ENCODE results near the gene GNA14. TPM values are rescaled to one million over a fixed set of nuclear protein-coding genes. Genes with fewer than 3 reads are reported as not detected.
"Not testable (repeated sequence)": the region's sequence is repeated elsewhere in the genome, so short reads cannot be mapped to it uniquely, and the experiment has no call there.

GNA14 gene
- total and polyA plus RNA-seq, 8 donors, result 4.3 to 12.8 (median 10.1) TPM

DNA sequence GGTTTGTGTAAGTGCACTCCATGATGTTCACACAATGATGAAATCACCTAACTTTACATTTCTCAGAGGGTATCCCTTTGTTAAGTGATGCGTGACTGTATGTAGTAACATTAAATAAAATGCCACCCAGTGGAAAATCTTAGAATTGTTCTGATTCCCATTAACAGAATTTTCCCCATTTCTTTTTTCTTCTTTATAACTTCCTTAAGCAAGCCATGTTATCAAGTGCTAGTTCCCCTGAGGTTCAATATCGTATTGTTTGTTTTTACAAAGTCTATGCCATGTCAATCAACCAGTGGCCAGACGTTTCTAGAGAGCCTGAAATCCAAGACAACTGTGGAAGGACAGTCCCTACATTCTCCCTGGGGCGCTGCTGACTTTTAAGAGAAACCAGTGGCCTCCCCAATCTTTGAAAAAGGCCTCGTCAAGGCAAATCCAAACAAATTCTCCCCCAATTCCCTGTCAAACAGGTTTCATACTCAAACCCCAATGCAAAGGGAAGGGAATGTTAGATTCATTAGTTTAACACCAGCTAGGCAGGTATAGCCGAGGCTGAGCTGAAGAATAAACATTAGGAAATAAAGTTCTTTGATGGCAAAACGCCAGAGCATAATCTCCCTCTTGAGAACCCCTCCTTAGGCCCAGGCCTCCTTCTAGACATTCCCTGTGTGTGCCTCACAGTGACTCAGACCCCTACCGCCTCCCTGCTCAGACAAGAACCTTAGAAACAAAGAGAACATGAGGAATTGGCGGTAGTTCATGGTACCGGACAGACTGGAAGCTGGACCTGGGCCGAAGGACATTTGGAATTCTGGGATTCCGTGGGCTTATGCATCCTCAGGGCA, 198.7 kb downstream of the GNA14 start:
- TF ChIP-seq, protein P1, sequence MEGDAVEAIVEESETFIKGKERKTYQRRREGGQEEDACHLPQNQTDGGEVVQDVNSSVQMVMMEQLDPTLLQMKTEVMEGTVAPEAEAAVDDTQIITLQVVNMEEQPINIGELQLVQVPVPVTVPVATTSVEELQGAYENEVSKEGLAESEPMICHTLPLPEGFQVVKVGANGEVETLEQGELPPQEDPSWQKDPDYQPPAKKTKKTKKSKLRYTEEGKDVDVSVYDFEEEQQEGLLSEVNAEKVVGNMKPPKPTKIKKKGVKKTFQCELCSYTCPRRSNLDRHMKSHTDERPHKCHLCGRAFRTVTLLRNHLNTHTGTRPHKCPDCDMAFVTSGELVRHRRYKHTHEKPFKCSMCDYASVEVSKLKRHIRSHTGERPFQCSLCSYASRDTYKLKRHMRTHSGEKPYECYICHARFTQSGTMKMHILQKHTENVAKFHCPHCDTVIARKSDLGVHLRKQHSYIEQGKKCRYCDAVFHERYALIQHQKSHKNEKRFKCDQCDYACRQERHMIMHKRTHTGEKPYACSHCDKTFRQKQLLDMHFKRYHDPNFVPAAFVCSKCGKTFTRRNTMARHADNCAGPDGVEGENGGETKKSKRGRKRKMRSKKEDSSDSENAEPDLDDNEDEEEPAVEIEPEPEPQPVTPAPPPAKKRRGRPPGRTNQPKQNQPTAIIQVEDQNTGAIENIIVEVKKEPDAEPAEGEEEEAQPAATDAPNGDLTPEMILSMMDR (IDR thresholded peaks at IDR 0.05), result no peak
- ATAC-seq, result peak; percentile 94
- H3K27ac ChIP-seq, result peak overlapping the region in 1 of 2 donors; percentile 53
- H3K4me1 ChIP-seq, result peaks cover 0 to 6% of the 10 kb centered on the region in 2 donors
- peak in 3 of 4 donors; percentile 31 to 75 (median 54) for DNase-seq
- intact Hi-C loops (cut with DNase I), result loop anchor here in 1 of 2 donors (10.0 kb wide), 1 partner anchor 305 kb away; no protein-coding TSS in a partner anchor
- no peaks in the 10 kb centered on the region for H3K9me3 ChIP-seq
- H3K27me3 ChIP-seq, result no peaks in the 10 kb centered on the region
- no peak overlapping the region for H3K4me3 ChIP-seq
- no peaks in the 10 kb centered on the region for H3K36me3 ChIP-seq

DNA sequence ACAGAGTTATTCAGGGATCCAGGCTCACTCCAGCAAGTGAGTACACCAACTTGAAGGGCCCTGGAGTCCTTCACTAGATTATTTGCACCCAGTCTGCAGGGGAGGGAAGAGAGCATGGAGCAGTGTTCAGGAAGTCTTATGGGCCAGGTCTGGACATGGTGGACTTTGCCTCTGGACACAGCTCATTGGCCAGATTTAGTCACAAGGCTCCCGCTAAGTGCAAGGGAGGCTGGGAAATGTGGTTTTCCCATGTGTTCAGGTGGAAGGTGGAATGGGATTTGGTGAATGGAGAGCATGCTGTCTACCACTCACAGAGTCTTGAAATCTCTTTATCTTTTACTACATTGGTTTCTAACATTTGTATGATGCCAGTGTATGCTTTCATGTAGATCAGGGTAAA, 200.5 kb downstream of the GNA14 start:
- no peaks in the 10 kb centered on the region for H3K36me3 ChIP-seq
- no peak for ATAC-seq
- no peaks in the 10 kb centered on the region for H3K9me3 ChIP-seq
- no peaks in the 10 kb centered on the region for H3K4me1 ChIP-seq
- DNase-seq, result no peak
- TF ChIP-seq, protein P1 (IDR thresholded peaks at IDR 0.05), result no peak
- intact Hi-C loops (cut with DNase I), result no loop called here
- H3K27me3 ChIP-seq, result no peaks in the 10 kb centered on the region
- no peak overlapping the region for H3K4me3 ChIP-seq
- no peak overlapping the region for H3K27ac ChIP-seq

DNA sequence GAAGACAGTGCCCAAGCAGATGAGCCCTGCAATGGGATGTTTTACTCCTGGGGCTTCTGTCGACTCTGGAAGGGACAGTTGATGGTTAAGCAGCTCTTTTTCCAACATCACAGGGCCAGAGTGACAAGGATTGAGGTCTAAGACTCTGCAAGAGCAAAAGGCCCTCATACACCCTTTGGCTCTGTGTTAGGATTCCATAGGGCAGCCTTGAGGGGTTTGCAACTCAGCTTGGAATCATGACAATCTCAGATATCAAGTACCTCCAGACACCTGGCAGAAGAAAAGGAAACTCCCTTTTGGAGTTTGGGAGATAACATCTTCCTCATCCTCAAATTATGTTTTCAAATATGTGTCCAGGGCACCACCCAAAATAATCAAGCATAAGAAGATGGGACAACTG, 205.7 kb downstream of the GNA14 start:
- ATAC-seq, result no peak
- intact Hi-C loops (cut with DNase I), result no loop called here

DNA sequence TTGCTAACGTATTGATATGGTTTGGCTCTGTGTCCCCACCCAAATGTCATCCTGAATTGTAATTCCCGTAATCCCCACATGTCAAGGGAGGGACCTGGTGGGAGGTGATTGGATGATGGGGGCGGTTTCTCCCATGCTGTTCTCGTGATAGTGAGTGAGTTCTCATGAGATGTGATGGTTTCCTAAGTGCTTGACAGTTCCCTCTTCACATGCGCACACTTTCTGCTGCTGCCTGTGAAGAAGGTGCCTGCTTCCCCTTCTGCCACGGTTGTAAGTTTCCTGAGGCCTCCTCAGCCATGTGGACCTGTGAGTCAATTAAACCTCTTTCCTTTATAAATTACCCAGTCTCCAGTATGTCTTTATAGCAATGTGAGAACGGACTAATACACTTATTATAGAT, 207.0 kb downstream of the GNA14 start:
- H3K27ac ChIP-seq; H3K9me3 ChIP-seq; H3K4me1 ChIP-seq; intact Hi-C loops (cut with DNase I); H3K27me3 ChIP-seq; H3K36me3 ChIP-seq; H3K4me3 ChIP-seq; DNase-seq; ATAC-seq: not testable (repeated sequence)

More for the DNA sequence above, 205.7 kb downstream of the GNA14 start:
- no peak overlapping the region for H3K27ac ChIP-seq
- H3K4me1 ChIP-seq, result peaks cover 0 to 4% of the 10 kb centered on the region in 2 donors
- H3K27me3 ChIP-seq, result no peaks in the 10 kb centered on the region
- H3K9me3 ChIP-seq, result no peaks in the 10 kb centered on the region
- no peak for DNase-seq
- no peak overlapping the region for H3K4me3 ChIP-seq
- no peaks in the 10 kb centered on the region for H3K36me3 ChIP-seq
- TF ChIP-seq, protein P1 (IDR thresholded peaks at IDR 0.05), result no peak

DNA sequence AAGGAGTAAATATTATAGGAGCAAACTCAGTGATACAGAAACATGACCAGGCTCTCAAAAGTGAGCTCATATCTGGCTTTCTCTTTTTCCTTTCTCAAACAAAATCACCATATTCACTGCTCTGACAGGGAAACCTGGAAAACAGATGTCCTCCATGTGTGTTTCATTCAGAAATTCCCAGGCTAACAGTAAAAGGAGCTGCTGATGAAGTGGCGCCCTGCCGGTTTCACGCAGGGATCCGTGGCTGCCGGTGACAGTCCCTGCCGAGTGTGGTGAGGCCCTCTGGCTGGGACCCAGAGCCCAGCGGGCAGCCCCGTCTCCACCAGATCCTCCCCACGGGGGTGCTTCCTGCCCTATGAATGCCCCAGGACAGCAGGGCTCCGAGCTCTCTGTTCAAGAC, 208.1 kb downstream of the GNA14 start:
- TF ChIP-seq, protein P1 (IDR thresholded peaks at IDR 0.05), result no peak
- Histone ChIP-seq H3K27me3 (no peaks in the 10 kb centered on the region), H3K4me1 (peaks cover 0 to 4% of the 10 kb centered on the region in 2 donors), H3K27ac (no peak overlapping the region), H3K9me3 (no peaks in the 10 kb centered on the region), H3K4me3 (no peak overlapping the region), H3K36me3 (no peaks in the 10 kb centered on the region)
- intact Hi-C loops (cut with DNase I), result no loop called here
- DNase-seq (no peak), ATAC-seq (no peak)
